Panc1 (cell line): ENCODE results near the gene PEX12. TPM values are rescaled to one million over a fixed set of nuclear protein-coding genes. Genes with fewer than 3 reads are reported as not detected.

Source experiments
- ATAC-seq: fragments of 200-7000 bp; cut with Tn5 transposase; 2 replicates; pipeline ENCODE4 v1.9.1; 2020; ENCODE audit warnings: mild to moderate bottlenecking, moderate library complexity
- BruUV-seq: library from RNA; stranded (reverse); fragments of 400-500 nt; replicated peaks from 2 replicates; lab custom pipeline; 2021; lab: Mats Ljungman, UMichigan
- CTCF ChIA-PET: fragments of 300-600 bp; sonication (Branson Sonifier 250); formaldehyde crosslinking; loops from one replicate; lab custom pipeline; 2022; ENCODE audit warnings: antibody characterized with exemption; lab: Charles Lee
- POLR2A ChIA-PET: fragments of 300-600 bp; sonication (Branson Sonifier 250); formaldehyde crosslinking; loops from one replicate; lab custom pipeline; 2022; ENCODE audit warnings: antibody characterized with exemption; lab: Charles Lee
- DNase-seq: peaks from one replicate; pipeline ENCODE4 v3.0.0-alpha.2; 2010; ENCODE audit warnings: low read depth, low spot score
- H3K27ac ChIP-seq: 2 replicates; pipeline ENCODE4 v1.5.1; 2011; ENCODE audit warnings: mild to moderate bottlenecking, low read length, inconsistent platforms
- H3K27me3 ChIP-seq: fragments of 200-500 bp; sonication (Bioruptor generic); 2 replicates; pipeline ENCODE4 v1.6.0; 2014; ENCODE audit warnings: low read length, inconsistent platforms; ENCODE audit not compliant: control insufficient read depth, insufficient read depth
- H3K36me3 ChIP-seq: fragments of 200-500 bp; sonication (Bioruptor generic); 2 replicates; pipeline ENCODE4 v1.5.1; 2014; ENCODE audit warnings: inconsistent platforms, mild to moderate bottlenecking, low read length, moderate library complexity; ENCODE audit not compliant: control insufficient read depth, insufficient read depth
- H3K4me1 ChIP-seq: 2 replicates; pipeline ENCODE4 v1.5.1; 2011; ENCODE audit warnings: inconsistent platforms, mild to moderate bottlenecking, low read length, moderate library complexity; ENCODE audit not compliant: control insufficient read depth, insufficient read depth
- H3K4me3 ChIP-seq, 2 experiments: 2 replicates each; pipeline ENCODE4 v1.5.1; 2011 to 2012; ENCODE audit warnings: low read depth in 2 of 2, low read length in 2 of 2, mild to moderate bottlenecking in 2 of 2, inconsistent platforms in 1 of 2, moderate library complexity in 1 of 2
- H3K9me3 ChIP-seq: fragments of 200-500 bp; sonication (Bioruptor generic); 2 replicates; pipeline ENCODE4 v1.5.1; 2014; ENCODE audit warnings: low read depth, mild to moderate bottlenecking, inconsistent platforms, low read length, moderate library complexity; ENCODE audit not compliant: control insufficient read depth, insufficient read depth
- POLR2AphosphoS5 ChIP-seq: IDR thresholded peaks from 2 replicates; pipeline ENCODE4 v1.6.1; 2012; ENCODE audit warnings: mild to moderate bottlenecking, low read depth, low read length, moderate library complexity
- SIN3A ChIP-seq: IDR thresholded peaks from 2 replicates; pipeline ENCODE4 v1.6.1; 2012; ENCODE audit warnings: low read depth, mild to moderate bottlenecking, low read length, moderate library complexity, borderline replicate concordance; ENCODE audit not compliant: insufficient read depth
- TCF7L2 ChIP-seq: IDR thresholded peaks from 2 replicates; pipeline ENCODE4 v1.6.1; 2011; ENCODE audit warnings: mild to moderate bottlenecking, low read depth, low read length, inconsistent platforms
- in situ Hi-C: cut with HindIII; loops from 2 replicates; pipeline ENCODE4 v1.10.0; 2016; ENCODE audit warnings: low sequenced_read_pairs, low pct_unique_long_range_greater_than_20kb
- intact Hi-C: fragments of 100-400 bp; cut with micrococcal nuclease; formaldehyde crosslinking; loops from one replicate; pipeline ENCODE4 v1.10.0; 2022; ENCODE audit not compliant: unreplicated experiment
- total RNA-seq: library from RNA; stranded (reverse); gene quantifications from one replicate; pipeline ENCODE4 v1.2.1, GENCODE V29; 2021; ENCODE audit not compliant: unreplicated experiment
- TF ChIP-seq, protein P1 (sequence below), 2 experiments: IDR thresholded peaks; 2 replicates each; pipeline ENCODE4 v1.6.1; 2011 to 2012; ENCODE audit warnings: low read depth in 2 of 2, control low read depth in 1 of 2, low read length in 1 of 2, mild to moderate bottlenecking in 1 of 2, moderate library complexity in 1 of 2; ENCODE audit not compliant: insufficient read depth in 1 of 2
- TF ChIP-seq, protein P2 (sequence below): fragments of 450-650 bp; IDR thresholded peaks from 2 replicates; pipeline ENCODE4 v1.5.1; 2017; ENCODE audit warnings: mild to moderate bottlenecking

Gene PEX12
- total RNA-seq, 1 experiment from 2014 or later = 6.6 TPM

DNA sequence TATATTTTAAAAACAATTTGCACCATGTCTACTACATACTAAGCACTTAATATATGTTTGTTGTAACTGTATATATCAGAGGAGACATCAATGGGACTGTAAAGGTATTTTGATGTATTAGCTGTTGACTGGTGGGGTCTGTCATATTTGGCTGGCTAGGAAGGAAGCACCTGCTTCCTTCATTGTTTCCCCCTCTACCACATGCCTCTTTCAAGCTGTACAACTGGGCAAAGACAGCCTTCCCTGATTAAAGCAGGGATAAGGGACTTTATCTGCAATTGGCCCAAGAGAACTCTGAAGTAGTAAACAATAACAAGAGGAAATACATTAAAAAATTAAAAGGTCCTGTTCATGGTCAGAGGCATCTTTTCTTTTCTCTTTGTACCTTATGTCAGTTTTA lies 35.4 kb downstream of the PEX12 start:
- no peak overlapping the region for H3K4me3 ChIP-seq
- TF ChIP-seq POLR2AphosphoS5 (no peak), TCF7L2 (no peak), SIN3A (no peak)
- TF ChIP-seq, protein P1, sequence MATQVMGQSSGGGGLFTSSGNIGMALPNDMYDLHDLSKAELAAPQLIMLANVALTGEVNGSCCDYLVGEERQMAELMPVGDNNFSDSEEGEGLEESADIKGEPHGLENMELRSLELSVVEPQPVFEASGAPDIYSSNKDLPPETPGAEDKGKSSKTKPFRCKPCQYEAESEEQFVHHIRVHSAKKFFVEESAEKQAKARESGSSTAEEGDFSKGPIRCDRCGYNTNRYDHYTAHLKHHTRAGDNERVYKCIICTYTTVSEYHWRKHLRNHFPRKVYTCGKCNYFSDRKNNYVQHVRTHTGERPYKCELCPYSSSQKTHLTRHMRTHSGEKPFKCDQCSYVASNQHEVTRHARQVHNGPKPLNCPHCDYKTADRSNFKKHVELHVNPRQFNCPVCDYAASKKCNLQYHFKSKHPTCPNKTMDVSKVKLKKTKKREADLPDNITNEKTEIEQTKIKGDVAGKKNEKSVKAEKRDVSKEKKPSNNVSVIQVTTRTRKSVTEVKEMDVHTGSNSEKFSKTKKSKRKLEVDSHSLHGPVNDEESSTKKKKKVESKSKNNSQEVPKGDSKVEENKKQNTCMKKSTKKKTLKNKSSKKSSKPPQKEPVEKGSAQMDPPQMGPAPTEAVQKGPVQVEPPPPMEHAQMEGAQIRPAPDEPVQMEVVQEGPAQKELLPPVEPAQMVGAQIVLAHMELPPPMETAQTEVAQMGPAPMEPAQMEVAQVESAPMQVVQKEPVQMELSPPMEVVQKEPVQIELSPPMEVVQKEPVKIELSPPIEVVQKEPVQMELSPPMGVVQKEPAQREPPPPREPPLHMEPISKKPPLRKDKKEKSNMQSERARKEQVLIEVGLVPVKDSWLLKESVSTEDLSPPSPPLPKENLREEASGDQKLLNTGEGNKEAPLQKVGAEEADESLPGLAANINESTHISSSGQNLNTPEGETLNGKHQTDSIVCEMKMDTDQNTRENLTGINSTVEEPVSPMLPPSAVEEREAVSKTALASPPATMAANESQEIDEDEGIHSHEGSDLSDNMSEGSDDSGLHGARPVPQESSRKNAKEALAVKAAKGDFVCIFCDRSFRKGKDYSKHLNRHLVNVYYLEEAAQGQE (IDR thresholded peaks at IDR 0.05; ENCODE audit: insufficient read depth in 1 of 2, low read depth in 2 of 2, low read length in 1 of 2) = no peak
- TF ChIP-seq, protein P2, sequence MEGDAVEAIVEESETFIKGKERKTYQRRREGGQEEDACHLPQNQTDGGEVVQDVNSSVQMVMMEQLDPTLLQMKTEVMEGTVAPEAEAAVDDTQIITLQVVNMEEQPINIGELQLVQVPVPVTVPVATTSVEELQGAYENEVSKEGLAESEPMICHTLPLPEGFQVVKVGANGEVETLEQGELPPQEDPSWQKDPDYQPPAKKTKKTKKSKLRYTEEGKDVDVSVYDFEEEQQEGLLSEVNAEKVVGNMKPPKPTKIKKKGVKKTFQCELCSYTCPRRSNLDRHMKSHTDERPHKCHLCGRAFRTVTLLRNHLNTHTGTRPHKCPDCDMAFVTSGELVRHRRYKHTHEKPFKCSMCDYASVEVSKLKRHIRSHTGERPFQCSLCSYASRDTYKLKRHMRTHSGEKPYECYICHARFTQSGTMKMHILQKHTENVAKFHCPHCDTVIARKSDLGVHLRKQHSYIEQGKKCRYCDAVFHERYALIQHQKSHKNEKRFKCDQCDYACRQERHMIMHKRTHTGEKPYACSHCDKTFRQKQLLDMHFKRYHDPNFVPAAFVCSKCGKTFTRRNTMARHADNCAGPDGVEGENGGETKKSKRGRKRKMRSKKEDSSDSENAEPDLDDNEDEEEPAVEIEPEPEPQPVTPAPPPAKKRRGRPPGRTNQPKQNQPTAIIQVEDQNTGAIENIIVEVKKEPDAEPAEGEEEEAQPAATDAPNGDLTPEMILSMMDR = no peak
- in situ Hi-C loops (loop anchor here (25.0 kb wide), 2 partner anchors 231 to 356 kb away; partner anchors contain the start of gene SLC35G3), intact Hi-C loops (no loop called here)
- no peaks in the 10 kb centered on the region for H3K36me3 ChIP-seq
- ATAC-seq (no peak), DNase-seq (no peak)
- no peaks in the 10 kb centered on the region for H3K4me1 ChIP-seq
- BruUV-seq = no TSS peak
- H3K27me3 ChIP-seq = no peaks in the 10 kb centered on the region; the same call in 1 of the 2 replicates
- ChIA-PET CTCF (no interaction called here), POLR2A (no interaction called here)
- no peak overlapping the region for H3K27ac ChIP-seq
- no peaks in the 10 kb centered on the region for H3K9me3 ChIP-seq

DNA sequence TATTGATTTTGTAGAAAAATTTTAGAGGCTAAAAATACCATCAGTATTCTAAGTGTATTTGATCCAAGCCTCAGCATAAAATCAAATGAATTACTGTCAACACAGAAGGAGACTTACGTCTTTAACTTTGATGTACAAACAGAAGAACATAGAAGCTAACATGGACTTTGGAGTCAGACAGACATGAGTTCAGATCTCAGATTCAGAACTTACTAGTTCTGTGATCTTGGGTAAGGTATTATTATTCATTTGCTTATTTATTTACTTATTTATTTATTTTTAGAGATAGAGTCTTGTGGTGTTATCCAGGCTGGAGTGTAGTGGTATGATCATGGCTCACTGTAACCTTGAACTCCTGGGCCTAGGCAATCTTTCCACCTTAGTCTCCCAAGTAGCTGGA lies 36.9 kb downstream of the PEX12 start:
- ATAC-seq (no peak), DNase-seq (no peak)
- no peaks in the 10 kb centered on the region for H3K27me3 ChIP-seq
- POLR2A ChIA-PET = no interaction called here
- BruUV-seq = no TSS peak
- peak overlapping the region; percentile 48; the same call in 1 of the 2 replicates for H3K27ac ChIP-seq
- H3K4me3 ChIP-seq = peak overlapping the region in 1 of 2 experiments; percentile 16; a peak in 2 of 4 replicates
- no peaks in the 10 kb centered on the region for H3K4me1 ChIP-seq
- H3K36me3 ChIP-seq = no peaks in the 10 kb centered on the region
- in situ Hi-C loops (loop anchor here (25.0 kb wide), 2 partner anchors 229 to 354 kb away; partner anchors contain the start of gene SLC35G3), intact Hi-C loops (no loop called here)
- TF ChIP-seq TCF7L2 (no peak), POLR2AphosphoS5 (no peak), SIN3A (no peak)
- TF ChIP-seq, protein P1 (IDR thresholded peaks at IDR 0.05; ENCODE audit: insufficient read depth in 1 of 2, low read depth in 2 of 2, low read length in 1 of 2) = no peak
- TF ChIP-seq, protein P2 = no peak
- CTCF ChIA-PET = no interaction called here
- H3K9me3 ChIP-seq = no peaks in the 10 kb centered on the region
